TTC549 (cell line): ENCODE data around the gene UBE2D2.
"Not testable (repeated sequence)": the region's sequence is repeated elsewhere in the genome, so short reads cannot be mapped to it uniquely, and the experiment has no call there.

Source experiments
- FAIRE-seq: peaks from 2 replicates; lab custom pipeline; 2012; peaks lifted over from hg19 to GRCh38; lab: Jason Lieb, UNC

UBE2D2 gene

DNA sequence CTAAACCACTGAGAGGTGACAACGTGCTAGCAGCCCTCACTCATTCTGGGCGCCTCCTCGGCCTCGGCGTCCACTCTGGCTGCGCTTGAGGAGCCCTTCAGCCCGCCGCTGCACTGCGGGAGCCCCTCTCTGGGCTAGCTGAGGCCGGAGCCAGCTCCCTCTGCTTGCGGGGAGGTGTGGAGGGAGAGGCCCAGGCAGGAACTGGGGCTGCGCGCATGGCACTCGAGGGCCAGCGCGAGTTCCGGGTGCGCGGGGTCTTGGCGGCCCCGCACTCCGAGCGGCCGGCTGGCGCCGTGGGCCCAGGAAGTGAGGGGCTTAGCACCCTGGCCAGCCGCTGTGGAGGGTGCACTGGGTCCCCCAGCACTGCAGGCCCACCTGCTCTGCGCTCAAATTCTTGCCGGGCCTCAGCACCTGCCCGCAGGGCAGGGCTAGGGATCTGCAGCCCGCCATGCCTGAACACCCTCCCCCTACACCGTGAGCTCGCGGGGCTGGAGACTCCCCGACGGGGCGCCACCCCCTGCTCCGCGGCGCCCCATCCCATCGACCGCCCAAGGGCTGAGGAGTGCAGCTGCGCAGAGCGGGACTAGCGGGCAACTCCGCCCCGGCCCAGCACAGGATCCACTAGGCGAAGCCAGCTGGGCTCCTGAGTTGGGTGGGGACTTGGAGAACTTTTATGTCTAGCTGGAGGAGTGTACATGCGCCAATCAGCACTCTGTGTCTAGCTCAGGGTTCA is 11.8 kb upstream of the UBE2D2 start:
- FAIRE-seq: no peak

DNA sequence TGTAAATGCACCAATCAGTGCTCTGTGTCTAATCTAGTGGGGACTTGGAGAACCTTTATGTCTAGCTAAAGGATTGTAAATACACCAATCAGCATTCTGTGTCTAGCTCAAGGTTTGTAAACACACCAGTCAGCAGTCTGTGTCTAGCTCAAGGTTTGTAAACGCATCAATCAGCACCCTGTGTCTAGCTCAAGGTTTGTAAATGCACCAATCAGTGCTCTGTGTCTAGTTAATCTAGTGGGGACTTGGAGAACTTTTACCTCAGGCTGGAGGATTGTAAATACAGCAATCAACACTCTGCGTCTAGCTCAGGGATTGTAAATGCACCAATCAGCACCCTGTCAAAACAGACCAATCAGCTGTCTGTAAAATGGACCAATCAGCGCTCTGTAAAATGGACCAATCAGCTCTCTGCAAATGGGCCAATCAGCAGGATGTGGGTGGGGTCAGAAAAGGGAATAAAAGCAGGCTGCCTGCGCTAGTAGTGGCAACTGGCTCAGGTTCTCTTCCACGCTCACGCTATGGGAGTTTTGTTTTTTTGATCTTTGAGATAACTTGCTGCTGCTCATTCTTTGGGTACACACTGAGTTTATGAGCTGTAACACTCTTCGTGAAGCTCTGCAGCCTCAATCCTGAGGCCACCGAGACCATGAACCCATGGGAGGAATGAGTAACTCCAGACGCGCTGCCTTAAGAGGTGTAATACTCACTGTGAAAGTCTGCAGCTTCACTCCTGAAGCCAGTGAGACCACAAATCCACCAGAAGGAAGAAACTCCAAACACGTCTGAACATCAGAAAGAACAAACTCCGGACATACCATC is 10.9 kb upstream of the UBE2D2 start:
- not testable (repeated sequence) for FAIRE-seq

DNA sequence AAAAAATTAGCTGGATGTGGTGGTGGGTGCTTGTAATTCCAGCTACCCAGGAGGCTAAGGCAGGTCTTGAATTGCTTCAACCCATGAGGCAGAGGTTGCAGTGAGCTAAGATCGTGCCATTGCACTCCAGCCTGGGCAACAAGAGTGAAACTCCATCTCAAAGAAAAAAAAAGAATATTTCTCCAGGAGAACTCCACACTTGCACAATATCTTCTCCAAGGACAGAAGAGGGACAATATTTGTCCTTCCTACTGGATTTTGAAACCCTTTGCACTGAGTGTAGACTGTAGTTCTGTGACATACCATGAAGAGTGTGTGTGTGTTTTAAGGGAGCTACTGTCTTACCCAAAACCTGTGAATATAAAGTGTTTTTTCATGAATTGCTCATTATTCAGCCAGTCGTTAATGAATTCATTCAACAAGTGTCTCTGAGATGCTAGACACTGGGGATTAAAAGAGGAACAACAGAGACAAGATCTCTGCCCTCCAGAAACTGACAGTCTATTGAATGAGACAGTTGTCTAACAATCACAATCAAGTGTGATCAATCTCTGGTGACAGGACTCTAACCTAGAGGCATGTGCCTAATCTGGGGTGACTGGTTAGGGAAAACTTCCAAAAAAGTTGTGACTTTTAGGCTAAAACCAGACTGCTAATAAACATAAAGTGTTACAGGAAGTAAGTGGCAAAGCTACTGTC is 9.8 kb upstream of the UBE2D2 start:
- no peak for FAIRE-seq

DNA sequence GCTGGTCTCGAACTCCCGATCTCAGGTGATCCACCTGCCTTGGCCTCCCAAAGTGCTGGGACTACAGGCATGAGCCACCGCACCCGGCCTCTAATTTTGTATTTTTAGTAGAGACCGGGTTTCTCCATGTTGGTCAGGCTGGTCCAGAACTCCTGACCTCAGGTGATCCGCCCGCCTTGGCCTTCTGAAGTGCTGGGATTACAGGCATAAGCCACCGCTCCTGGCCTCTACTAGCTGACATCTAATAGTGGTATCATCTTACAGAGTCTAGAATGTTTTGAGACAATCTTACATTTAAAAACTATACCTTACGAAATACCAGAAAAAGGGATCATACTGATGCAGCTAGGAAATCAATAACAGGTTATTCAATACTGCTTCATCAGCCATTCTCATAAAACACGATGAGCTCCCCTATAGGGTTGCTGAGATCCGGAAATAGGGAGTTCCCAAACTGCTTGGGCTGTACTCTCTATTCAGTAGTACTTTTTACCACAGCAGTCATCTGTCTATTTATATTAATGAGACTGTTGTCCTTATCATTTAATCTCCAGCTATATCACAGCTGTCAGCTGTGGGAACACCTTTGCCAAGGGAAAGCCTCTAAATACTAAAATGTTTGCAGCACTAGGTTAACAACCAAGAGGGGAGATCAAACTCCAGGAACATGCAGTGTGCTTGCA is 8.1 kb upstream of the UBE2D2 start:
- FAIRE-seq: no peak

DNA sequence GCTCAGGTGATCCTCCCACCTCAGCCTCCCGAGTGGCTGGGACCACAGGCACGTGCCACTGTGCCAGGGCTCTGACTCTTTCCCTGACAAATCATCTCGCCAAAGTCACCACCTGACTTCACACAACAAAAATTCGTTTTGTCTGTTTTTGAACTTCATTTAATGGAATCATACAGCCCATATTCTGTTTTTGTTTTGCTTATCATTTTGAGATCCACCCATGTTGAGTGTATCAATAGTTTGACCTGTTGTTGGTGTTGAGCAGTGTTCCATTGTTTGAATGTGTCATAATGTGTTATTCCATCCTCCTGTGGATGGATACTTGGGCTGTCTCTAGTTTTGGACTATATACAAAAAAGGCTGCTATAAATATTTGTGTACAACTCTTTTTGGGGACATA is 6.9 kb upstream of the UBE2D2 start:
- no peak for FAIRE-seq

DNA sequence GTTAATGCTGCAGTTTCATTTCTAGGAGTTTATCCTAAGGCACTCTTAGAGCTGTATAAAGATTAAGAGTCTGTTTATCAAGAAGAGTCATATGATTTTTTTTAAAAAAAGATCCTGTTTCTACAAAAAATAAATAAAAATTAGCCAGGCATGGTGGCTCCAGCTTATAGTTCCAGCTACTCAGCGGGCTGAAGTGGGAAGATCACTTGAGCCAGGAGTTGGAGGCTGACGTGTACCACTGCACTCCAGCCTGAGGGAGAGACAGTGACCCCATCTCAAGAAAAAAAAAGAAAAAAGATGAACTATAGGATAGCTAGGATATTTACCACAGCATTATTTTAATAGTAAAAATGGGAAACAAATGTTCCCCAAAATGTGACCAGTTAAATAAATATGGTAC is 3.3 kb upstream of the UBE2D2 start:
- FAIRE-seq: no peak

DNA sequence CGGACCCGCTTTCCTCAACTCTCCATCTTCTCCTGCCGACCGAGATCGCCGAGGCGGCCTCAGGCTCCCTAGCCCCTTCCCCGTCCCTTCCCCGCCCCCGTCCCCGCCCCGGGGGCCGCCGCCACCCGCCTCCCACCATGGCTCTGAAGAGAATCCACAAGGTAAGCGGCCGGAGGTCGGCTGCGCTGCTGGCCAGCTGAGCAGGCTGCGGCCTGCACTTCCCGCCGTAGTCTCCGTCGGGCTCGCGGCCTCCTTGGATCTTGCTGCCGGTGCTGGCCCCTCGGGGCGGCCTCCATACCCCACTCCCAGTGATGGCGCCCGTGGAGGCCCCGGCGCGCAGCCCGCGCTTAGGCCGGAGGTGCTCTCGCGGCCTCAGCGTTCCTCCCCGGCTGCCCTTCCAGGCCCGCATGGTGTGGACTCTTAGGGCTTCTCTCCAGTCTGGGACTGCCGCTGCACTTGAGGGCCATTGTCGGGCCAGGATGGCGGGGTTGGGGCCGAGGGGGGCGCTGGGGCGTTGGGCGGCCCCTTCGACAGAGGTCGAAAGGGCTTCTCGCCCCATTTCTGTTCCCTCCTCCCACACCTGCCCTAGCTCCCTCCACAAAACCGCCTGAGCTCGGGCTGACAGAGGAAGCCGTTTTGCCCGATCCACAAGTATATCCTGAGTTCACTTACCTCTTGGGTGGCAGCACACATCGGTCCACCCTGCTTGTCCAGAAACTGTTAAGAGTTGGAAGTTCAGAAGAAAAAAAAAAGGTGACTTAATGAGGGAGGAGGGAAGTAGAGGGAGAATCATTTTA is 714 bp downstream of the UBE2D2 start:
- FAIRE-seq: no peak

DNA sequence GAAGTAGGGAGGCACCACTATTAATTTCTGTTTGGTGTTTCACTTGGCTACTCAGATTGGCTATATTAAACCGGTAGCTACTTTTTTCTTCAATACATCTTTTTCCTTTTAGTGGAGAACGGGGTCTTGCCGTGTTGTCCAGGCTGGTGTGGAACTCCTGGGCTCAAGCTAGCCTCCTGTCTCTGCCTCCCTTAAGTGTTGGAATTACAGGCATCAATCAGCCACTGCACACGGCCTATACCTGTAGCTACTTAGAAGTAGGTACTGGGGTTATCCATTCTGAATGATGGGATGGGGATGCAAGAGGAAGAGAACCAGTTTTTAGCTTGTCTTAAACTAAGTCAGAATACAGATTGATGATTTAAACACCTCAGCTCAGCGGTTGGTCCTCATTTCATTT is 1.7 kb downstream of the UBE2D2 start:
- no peak for FAIRE-seq

DNA sequence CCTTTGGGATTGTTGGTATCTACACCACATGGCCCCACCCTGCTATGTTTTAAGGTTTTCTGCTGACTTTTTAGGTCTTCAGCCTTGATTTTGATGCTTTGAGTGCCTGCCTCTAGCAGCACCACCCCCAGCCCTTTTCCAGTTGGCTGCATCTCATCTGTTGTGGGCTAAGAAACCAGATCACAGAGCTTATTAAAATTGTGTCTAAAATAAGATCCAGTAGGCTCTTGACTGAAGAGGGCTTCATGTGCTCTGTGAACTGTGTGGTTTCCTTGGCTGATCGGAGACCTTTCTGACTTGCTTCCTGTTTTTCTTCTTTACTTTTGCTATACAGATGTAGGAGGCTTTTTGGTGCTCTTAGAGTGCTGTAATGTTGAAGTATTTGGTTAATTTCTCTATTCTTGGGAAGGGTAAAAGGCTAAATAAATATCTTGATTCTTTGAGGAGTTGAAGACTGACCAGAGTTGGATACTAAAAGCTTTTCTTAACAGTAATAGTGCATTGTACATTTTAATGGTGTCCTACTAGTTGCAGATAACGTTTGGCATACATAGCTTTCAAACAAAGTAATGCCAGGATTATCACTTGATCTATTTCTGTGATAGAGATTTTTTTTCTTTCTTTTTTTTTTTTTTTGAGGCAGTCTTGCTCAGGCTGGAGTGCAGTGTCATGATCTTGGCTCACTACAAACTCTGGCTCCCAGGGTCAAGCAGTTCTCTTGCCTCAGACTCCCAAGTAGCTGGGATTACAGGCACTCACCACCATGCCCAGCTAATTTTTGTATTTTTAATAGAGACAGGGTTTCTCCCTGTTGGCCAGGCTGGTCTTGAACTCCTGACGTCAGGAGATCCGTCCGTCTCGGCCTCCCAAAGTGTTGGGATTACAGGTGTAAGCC is 4.5 kb downstream of the UBE2D2 start:
- FAIRE-seq: no peak

DNA sequence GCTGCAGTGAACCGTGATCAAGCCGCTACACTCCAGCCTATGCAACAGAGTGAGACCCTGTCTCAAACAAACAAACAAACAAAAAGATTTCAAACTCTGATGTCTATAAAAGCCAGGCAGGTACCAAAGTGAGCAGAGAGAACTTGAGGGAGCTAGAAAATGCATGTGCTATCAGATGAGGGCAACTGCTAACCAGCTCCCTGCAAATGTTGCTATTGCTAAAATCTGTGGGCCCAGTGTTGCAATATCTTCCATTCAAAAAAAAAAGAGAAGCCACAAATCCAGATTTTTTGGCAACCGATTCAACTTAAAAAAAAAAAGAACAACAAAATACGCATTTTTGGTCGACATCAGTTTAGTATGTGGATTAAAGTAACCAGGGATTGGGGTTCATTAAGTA is 5.5 kb downstream of the UBE2D2 start:
- FAIRE-seq: no peak

DNA sequence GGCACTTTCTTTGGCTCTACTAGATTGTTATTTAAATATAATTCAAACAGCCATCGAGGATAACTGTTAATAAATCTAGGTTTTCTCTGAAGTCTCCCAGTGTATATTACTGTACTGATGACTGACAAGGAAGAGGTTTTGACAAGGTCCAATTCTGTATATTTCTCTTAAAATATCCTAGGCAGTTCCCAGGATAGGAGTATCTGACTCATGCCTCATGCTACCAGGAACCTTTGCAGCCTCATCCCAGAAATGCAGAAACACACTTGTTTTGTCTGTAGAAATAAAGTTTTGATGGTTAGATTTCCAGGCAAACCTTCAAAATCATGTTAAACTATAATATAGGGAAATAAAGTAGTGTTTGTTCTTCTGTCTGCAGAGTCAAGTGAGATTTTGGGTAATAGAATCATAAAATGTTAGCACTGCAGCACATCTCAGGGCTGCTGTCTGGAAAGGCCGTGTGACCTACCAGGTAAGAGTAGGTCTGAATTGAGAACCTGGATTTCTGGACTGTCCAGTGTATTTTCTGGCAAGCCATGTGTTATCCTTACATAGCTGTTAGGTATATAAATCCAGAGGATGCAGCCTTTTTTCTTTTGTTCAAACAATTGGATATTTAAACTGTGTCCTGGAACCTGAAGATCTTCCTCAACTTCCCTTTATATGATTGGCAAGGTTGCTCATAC is 8.3 kb downstream of the UBE2D2 start:
- FAIRE-seq: no peak

DNA sequence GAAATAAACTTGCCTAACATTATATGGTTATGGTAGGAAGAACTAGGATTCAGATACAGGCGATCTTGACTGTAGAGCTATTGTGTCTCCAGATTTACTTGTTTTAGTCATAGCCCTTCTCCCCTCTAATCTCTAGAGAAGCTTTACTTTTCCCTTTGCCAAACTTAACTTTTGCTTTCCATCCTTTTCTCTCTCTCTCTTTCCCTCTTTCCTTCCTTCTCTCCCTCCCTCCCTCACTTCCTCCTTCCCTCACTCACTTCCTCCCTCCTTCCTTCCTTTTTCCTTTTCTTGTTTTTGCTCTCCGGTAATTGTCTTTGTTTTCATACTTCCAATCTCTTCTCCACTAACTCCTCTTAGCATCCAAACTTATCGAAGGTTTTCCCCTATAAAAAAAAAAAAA is 10.4 kb downstream of the UBE2D2 start:
- no peak for FAIRE-seq

DNA sequence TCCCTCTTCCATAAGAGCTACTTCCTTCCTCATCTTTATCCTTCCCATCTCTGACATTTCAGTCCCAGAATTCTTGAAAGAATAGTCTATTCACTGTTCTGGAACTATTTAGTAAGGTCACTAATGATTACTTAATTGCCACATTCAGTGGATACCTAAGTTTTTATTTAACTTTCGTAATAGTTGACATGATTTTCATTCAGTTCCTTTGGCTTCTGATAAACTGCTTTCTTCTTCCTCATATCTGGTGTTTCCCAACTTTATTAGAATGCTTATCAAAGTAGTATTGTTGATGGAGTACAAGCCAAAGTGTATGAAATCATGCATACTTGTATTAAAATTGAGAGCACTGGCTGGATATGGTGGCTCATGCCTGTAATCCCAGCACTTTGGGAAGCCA is 10.8 kb downstream of the UBE2D2 start:
- no peak for FAIRE-seq

DNA sequence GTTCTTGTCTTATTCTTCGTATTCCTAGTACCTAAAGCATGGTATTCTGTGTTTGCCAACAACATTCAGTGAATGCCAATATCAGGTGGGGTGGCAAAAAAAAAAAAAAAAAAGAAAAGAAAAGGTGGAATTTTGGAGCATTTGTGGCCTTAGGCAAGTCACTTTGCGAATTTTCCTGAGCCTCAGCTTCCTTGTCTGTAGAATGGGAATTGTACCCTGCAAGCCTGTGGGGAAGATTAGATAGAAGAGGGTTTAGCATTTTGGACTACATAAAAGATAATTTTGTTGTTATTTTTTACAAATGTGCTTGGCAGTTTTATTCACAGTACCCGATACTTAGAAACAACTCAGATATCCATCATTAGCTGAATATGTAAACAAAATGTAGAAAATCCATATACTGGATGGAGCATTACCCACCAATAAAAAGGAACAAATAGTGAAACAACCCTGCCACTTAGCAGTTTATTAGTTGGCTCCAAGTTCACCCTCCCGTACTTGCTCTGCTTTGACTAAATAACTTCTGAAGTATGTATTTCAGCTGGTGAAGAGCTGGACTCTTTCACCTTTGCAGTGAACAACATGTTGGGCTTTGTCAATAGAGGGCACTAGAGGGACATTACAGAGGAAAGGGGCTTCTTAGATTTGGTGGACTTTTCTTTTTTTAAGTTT is 13.6 kb downstream of the UBE2D2 start:
- FAIRE-seq: peak; percentile 37

DNA sequence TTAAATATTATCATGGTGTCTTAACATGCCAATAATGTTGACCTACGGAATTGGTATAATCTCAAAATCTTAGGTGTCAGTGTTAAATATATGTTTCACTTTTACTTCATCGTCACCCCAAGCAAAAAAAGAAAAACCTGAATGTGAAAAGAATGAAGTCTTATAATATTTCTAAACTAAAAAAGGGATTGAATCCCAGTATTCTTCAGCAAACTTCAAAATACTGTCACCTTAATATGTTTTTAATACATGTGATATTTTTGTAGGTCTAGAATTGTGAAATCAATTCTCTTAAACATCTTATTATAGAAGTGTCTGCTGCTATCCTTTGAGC is 14.1 kb downstream of the UBE2D2 start:
- no peak for FAIRE-seq

DNA sequence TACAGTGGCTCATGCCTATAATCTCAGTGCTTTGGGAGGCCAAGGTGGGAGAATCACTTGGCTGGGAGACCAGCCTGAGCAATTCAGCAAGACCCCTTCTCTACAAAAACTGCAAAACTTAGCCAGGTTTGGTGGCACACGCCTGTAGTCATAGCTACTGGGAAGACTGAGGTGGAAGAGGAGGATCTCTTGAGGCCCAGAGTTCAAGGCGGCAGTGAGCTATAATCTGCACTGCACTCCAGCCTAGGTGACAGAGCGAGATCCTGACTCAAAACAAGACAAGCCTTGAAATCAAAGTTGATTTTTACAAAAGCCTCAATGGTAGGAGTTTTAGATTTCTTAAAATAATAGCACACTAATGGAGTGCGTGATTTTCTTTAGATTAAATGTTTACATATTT is 14.6 kb downstream of the UBE2D2 start:
- FAIRE-seq: no peak

DNA sequence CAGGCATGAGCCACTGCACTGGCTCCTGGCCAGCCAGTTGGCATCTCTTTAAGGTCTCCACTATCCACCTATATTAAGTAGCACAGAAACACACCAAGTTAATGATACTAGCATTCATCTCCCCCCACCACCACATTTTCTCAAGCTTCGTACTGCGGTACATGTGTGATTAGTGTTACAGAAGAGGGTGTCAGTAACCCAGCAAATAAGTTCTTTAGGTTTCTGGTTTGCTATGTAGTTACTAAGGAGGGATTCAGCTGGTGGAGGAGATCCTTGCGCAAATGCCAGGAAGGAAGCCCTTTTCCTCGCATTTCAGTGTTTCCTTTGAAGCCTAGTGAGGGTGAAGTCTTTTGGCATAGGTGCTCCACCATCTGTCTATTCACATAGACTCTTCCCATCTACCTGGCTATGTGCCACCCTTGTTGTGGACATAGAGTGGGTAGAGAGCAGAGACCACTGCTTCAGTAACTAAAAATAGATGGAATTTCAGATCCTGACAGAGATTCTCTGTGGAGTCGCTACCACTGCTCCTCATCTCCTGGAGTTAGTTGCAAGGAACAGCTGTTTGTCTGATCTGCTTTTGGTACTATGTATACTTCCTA is 16.7 kb downstream of the UBE2D2 start:
- no peak for FAIRE-seq

DNA sequence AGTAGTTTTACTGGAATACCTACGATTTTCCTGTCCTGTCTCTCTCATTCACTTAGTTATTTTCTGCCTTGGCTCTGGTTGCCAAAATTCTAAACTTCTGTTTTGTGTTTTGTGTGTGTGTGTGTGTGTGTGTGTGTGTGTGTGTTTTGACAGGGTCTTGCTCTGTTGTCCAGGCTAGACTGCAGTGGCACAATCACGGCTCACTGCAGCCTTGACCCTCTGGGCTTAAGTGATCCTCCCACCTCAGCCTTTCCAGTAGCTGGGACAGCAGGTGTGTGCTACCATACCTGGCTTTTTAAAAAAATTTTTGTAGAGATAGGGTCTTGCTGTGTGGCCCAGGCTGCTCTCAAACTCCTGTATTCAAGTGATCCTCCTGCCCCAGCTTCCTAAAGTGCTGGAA is 17.2 kb downstream of the UBE2D2 start:
- FAIRE-seq: no peak

DNA sequence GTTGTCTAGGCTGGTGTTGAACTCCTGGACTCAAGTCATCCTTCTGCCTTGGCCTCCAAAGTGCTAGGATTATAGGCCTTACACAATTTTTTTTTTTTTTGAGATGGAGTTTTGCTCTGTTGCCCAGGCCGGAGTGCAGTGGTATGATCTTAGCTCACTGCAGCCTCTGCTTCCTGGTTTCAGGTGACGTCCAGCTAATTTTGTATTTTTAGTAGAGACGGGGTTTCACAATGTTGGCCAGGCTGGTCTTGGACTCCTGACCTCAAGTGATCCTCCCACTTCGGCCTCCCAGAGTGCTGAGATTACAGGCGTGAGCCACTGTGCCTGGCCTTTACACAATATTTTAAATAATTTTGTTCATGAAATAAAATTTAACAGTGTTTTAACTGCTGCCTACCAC is 21.0 kb downstream of the UBE2D2 start:
- FAIRE-seq: not testable (repeated sequence)
